MM.1S (cell line): ENCODE measurements around the gene CFAP77.

ENCODE experiments used
- CTCF ChIP-seq: fragments of 300-600 bp; sonication (generic); IDR thresholded peaks from 2 replicates; pipeline ENCODE4 v1.5.1; 2016; ENCODE audit warnings: antibody characterized with exemption, low read length, mixed read lengths
- EZH2 ChIP-seq: fragments of 300-600 bp; sonication (generic); optimal IDR thresholded peaks from 2 replicates; pipeline ENCODE3; 2017; ENCODE audit warnings: low read depth, mild to moderate bottlenecking, antibody characterized with exemption, low read length, mixed read lengths

- TF ChIP-seq CTCF (no peak), EZH2 (no peak)
Measured at GRCh38 chr9:132531710-132532570, 121.9 kb downstream of the CFAP77 start.
